GM21717 (cell line): ENCODE measurements around the gene XG.
"Not testable (repeated sequence)": the region's sequence is repeated elsewhere in the genome, so short reads cannot be mapped to it uniquely, and the experiment has no call there.

Source experiments
- ATAC-seq: cut with Tn5 transposase; IDR thresholded peaks from one replicate; pipeline ENCODE4 v1.9.1; 2021; ENCODE audit warnings: mild to moderate bottlenecking, moderate library complexity; ENCODE audit not compliant: unreplicated experiment

The XG gene

GRCh38 chrX:2812161-2812907, 60.5 kb downstream of the XG start:
- ATAC-seq: not testable (repeated sequence)

GRCh38 chrX:2817036-2817435, 65.2 kb downstream of the XG start:
- ATAC-seq: no peak

- ATAC-seq: no peak
These were observed 67.7 kb downstream of the XG start for GRCh38 chrX:2819345-2820135.

- ATAC-seq: no peak
These were observed 68.4 kb downstream of the XG start for GRCh38 chrX:2820136-2820771.

- no peak for ATAC-seq
These were observed 72.1 kb downstream of the XG start for GRCh38 chrX:2823795-2824386.

- no peak for ATAC-seq
These were observed 73.0 kb downstream of the XG start for GRCh38 chrX:2824886-2825285.

GRCh38 chrX:2828344-2828958, 76.6 kb downstream of the XG start, which contains the start of gene GYG2:
TSS of gene GYG2 (plus strand) at chrX:2828930. CDS start at chrX:2830189, 1,259 bp downstream.
- no peak for ATAC-seq

GRCh38 chrX:2828959-2829411, 77.1 kb downstream of the XG start:
- ATAC-seq: no peak

- no peak for ATAC-seq
These were observed 77.8 kb downstream of the XG start for GRCh38 chrX:2829469-2830246.

- ATAC-seq: no peak
These were observed 79.8 kb downstream of the XG start for GRCh38 chrX:2831471-2832228.

- no peak for ATAC-seq
These were observed 86.1 kb downstream of the XG start for GRCh38 chrX:2837961-2838360.

- ATAC-seq: no peak
These were observed 89.1 kb downstream of the XG start for GRCh38 chrX:2840961-2841360.

GRCh38 chrX:2841537-2841936, 89.7 kb downstream of the XG start:
- ATAC-seq: no peak

GRCh38 chrX:2846992-2847391, 95.2 kb downstream of the XG start:
- no peak for ATAC-seq

GRCh38 chrX:2848871-2849301, 97.0 kb downstream of the XG start:
- no peak for ATAC-seq

GRCh38 chrX:2854918-2855317, 103.1 kb downstream of the XG start:
- no peak for ATAC-seq

- ATAC-seq: no peak
These were observed 103.9 kb downstream of the XG start for GRCh38 chrX:2855761-2856160.

GRCh38 chrX:2857566-2857965, 105.7 kb downstream of the XG start:
- no peak for ATAC-seq

- ATAC-seq: no peak
These were observed 107.5 kb downstream of the XG start for GRCh38 chrX:2859197-2859797.
